Mesenchymal stem cell (in vitro differentiated cells and primary cell): ENCODE data around the gene CCDC80.
"Not testable (repeated sequence)": the region's sequence is repeated elsewhere in the genome, so short reads cannot be mapped to it uniquely, and the experiment has no call there.

Experiments
- DNase-seq: peaks from one replicate; pipeline ENCODE4 v3.0.0-alpha.2; 2013
- H2AFZ ChIP-seq: one replicate; pipeline ENCODE4 v1.6.1; 2013; ENCODE audit warnings: low read depth, mild to moderate bottlenecking, control low read depth, inconsistent platforms, low read length, moderate library complexity
- H2AK5ac ChIP-seq: 2 replicates; pipeline ENCODE4 v1.6.1; 2013; ENCODE audit warnings: low read length, moderate library complexity, mild to moderate bottlenecking, inconsistent platforms; ENCODE audit not compliant: severe bottlenecking
- H2BK120ac ChIP-seq: one replicate; pipeline ENCODE4 v1.6.1; 2013; ENCODE audit warnings: low read depth, mild to moderate bottlenecking, inconsistent platforms, low read length, moderate library complexity
- H2BK12ac ChIP-seq, 2 experiments: one replicate each; pipeline ENCODE4 v1.6.1; 2013; ENCODE audit warnings: inconsistent platforms in 2 of 2, low read length in 2 of 2, mild to moderate bottlenecking in 2 of 2, moderate library complexity in 2 of 2, control low read depth in 1 of 2
- H2BK15ac ChIP-seq: one replicate; pipeline ENCODE4 v1.6.1; 2013; ENCODE audit warnings: mild to moderate bottlenecking, low read depth, inconsistent platforms; ENCODE audit not compliant: poor library complexity, severe bottlenecking
- H2BK5ac ChIP-seq: 2 replicates; pipeline ENCODE4 v1.6.1; 2013; ENCODE audit warnings: low read depth, mild to moderate bottlenecking, low read length, control low read depth, inconsistent platforms; ENCODE audit not compliant: poor library complexity, severe bottlenecking
- H3K14ac ChIP-seq, 2 experiments: one replicate each; pipeline ENCODE4 v1.6.1; 2013; ENCODE audit warnings: inconsistent platforms in 2 of 2, low read length in 2 of 2, control low read depth in 1 of 2, mild to moderate bottlenecking in 1 of 2, moderate library complexity in 1 of 2
- H3K18ac ChIP-seq, 2 experiments: one replicate each; pipeline ENCODE4 v1.6.1; 2013; ENCODE audit warnings: inconsistent platforms in 2 of 2, low read length in 2 of 2, control low read depth in 1 of 2, low read depth in 1 of 2, mild to moderate bottlenecking in 1 of 2
- H3K23ac ChIP-seq, 2 experiments: one replicate each; pipeline ENCODE4 v1.6.1; 2013; ENCODE audit warnings: inconsistent platforms in 2 of 2, low read length in 2 of 2, mild to moderate bottlenecking in 2 of 2, moderate library complexity in 2 of 2, control low read depth in 1 of 2
- H3K27ac ChIP-seq: 2 replicates; pipeline ENCODE4 v1.5.1; 2013; ENCODE audit warnings: mild to moderate bottlenecking, moderate library complexity, low read length, control low read depth, inconsistent platforms; ENCODE audit not compliant: poor library complexity, severe bottlenecking
- H3K27me3 ChIP-seq, 2 experiments: 2 replicates each; pipeline versions ENCODE4 v1.6.1 to v1.7.0; 2013; ENCODE audit warnings: low read length in 2 of 2, mild to moderate bottlenecking in 2 of 2, moderate library complexity in 2 of 2, control low read depth in 1 of 2, inconsistent platforms in 1 of 2; ENCODE audit not compliant: control insufficient read depth in 1 of 2, insufficient read depth in 1 of 2
- H3K36me3 ChIP-seq, 2 experiments: 2 replicates each; pipeline versions ENCODE4 v1.6.1 to v1.7.0; 2013; ENCODE audit warnings: low read length in 2 of 2, control low read depth in 1 of 2, inconsistent platforms in 1 of 2, low read depth in 1 of 2, mild to moderate bottlenecking in 1 of 2; ENCODE audit not compliant: insufficient read depth in 2 of 2, control insufficient read depth in 1 of 2
- H3K4ac ChIP-seq, 2 experiments: one replicate each; pipeline ENCODE4 v1.6.1; 2013; ENCODE audit warnings: inconsistent platforms in 2 of 2, low read length in 2 of 2, mild to moderate bottlenecking in 2 of 2, moderate library complexity in 2 of 2, control low read depth in 1 of 2, low read depth in 1 of 2
- H3K4me1 ChIP-seq: 2 replicates; pipeline ENCODE4 v1.6.1; 2013; ENCODE audit warnings: low read depth, low read length, control low read depth; ENCODE audit not compliant: control insufficient read depth, insufficient read depth
- H3K4me2 ChIP-seq: 2 replicates; pipeline ENCODE4 v1.6.1; 2013; ENCODE audit warnings: low read length, mild to moderate bottlenecking, inconsistent platforms; ENCODE audit not compliant: poor library complexity, severe bottlenecking
- H3K4me3 ChIP-seq, 2 experiments: 2 replicates each; pipeline versions ENCODE4 v1.5.1 to v1.7.0; 2013; ENCODE audit warnings: low read length in 2 of 2, mild to moderate bottlenecking in 2 of 2, control low read depth in 1 of 2, low read depth in 1 of 2; ENCODE audit not compliant: insufficient read depth in 1 of 2
- H3K79me1 ChIP-seq: replicated peaks from 2 replicates; pipeline ENCODE4 v1.6.1; 2013; ENCODE audit warnings: mild to moderate bottlenecking, control low read depth, low read length, inconsistent platforms; ENCODE audit not compliant: poor library complexity, severe bottlenecking
- H3K9ac ChIP-seq: 2 replicates; pipeline ENCODE4 v1.7.0; 2013; ENCODE audit warnings: mild to moderate bottlenecking, low read length, moderate library complexity
- H3K9me3 ChIP-seq: 2 replicates; pipeline ENCODE4 v1.7.0; 2013; ENCODE audit warnings: mild to moderate bottlenecking, low read length; ENCODE audit not compliant: control insufficient read depth
- H4K8ac ChIP-seq: one replicate; pipeline ENCODE4 v1.6.1; 2013; ENCODE audit warnings: inconsistent platforms, mild to moderate bottlenecking, low read length, moderate library complexity
- H4K91ac ChIP-seq: one replicate; pipeline ENCODE4 v1.6.1; 2013; ENCODE audit warnings: mild to moderate bottlenecking, low read length, inconsistent platforms
- WGBS: methylation state at CpG from one replicate; pipeline ENCODE4 v1.1.7; 2013; ENCODE audit warnings: mixed read lengths; 5-methylcytosine and 5-hydroxymethylcytosine counted together

The CCDC80 gene

GRCh38 chr3:112671930-112672715 is 31.2 kb upstream of the CCDC80 start:
- Histone ChIP-seq H3K14ac (no peak overlapping the region), H3K27me3 (no peaks in the 10 kb centered on the region), H3K79me1 (no peaks in the 10 kb centered on the region), H3K18ac (no peak overlapping the region), H4K8ac (no peak overlapping the region), H3K9ac (peak overlapping the region; percentile 66), H3K27ac (peak overlapping the region; percentile 93), H3K9me3 (no peaks in the 10 kb centered on the region), H3K4me3 (no peak overlapping the region), H2BK15ac (no peak overlapping the region), H3K4me2 (no peak overlapping the region), H4K91ac (no peak overlapping the region), H3K4me1 (peaks cover 9% of the 10 kb centered on the region), H2BK5ac (no peak overlapping the region), H2BK12ac (no peak overlapping the region), H3K4ac (no peak overlapping the region), H2BK120ac (no peak overlapping the region), H2AFZ (no peak overlapping the region), H3K36me3 (no peaks in the 10 kb centered on the region), H2AK5ac (no peak overlapping the region), H3K23ac (no peak overlapping the region)
- peak; percentile 95 for DNase-seq
- WGBS: 39% methylated on average over 4 of the region's 4 CpGs

- H3K27me3 ChIP-seq: no peaks in the 10 kb centered on the region
- no peak overlapping the region for H4K91ac ChIP-seq
- no peak for DNase-seq
- no peak overlapping the region for H3K14ac ChIP-seq
- peak overlapping the region; percentile 67 for H2AK5ac ChIP-seq
- H3K4me1 ChIP-seq: peaks cover 8% of the 10 kb centered on the region
- 99% methylated on average over 4 of the region's 7 CpGs for whole genome bisulfite sequencing
- peak overlapping the region; percentile 93 for H3K27ac ChIP-seq
- H3K4ac ChIP-seq: peak overlapping the region in 1 of 2 experiments; percentile 2
- no peaks in the 10 kb centered on the region for H3K36me3 ChIP-seq
- H4K8ac ChIP-seq: no peak overlapping the region
- peak overlapping the region; percentile 6 to 69 for H2BK12ac ChIP-seq
- H3K4me3 ChIP-seq: no peak overlapping the region
- H2BK120ac ChIP-seq: no peak overlapping the region
- H3K9ac ChIP-seq: no peak overlapping the region
- H3K9me3 ChIP-seq: no peaks in the 10 kb centered on the region
- peak overlapping the region; percentile 15 for H2BK15ac ChIP-seq
- H3K79me1 ChIP-seq: no peaks in the 10 kb centered on the region
- no peak overlapping the region for H3K23ac ChIP-seq
- no peak overlapping the region for H3K4me2 ChIP-seq
- H3K18ac ChIP-seq: peak overlapping the region in 1 of 2 experiments; percentile 9
- no peak overlapping the region for H2AFZ ChIP-seq
- H2BK5ac ChIP-seq: no peak overlapping the region
Observed at GRCh38 chr3:112670824-112671223, 29.9 kb upstream of the CCDC80 start.

GRCh38 chr3:112667599-112667998 is 26.7 kb upstream of the CCDC80 start:
- Histone ChIP-seq H3K4ac (no peak overlapping the region), H3K4me1 (peaks cover 2% of the 10 kb centered on the region), H3K23ac (no peak overlapping the region), H2BK12ac (no peak overlapping the region), H3K14ac (no peak overlapping the region), H3K9ac (no peak overlapping the region), H2BK15ac (no peak overlapping the region), H2AK5ac (no peak overlapping the region), H3K4me3 (no peak overlapping the region), H3K18ac (no peak overlapping the region), H3K27me3 (no peaks in the 10 kb centered on the region), H2BK5ac (no peak overlapping the region), H3K79me1 (no peaks in the 10 kb centered on the region), H3K9me3 (no peaks in the 10 kb centered on the region), H3K36me3 (no peaks in the 10 kb centered on the region), H3K27ac (no peak overlapping the region), H4K8ac (no peak overlapping the region), H2AFZ (no peak overlapping the region), H2BK120ac (no peak overlapping the region), H4K91ac (no peak overlapping the region), H3K4me2 (no peak overlapping the region)
- DNase-seq: no peak
- WGBS: 80% methylated on average over 2 of the region's 4 CpGs

- H2BK15ac ChIP-seq, H3K23ac ChIP-seq, H3K4ac ChIP-seq, H3K9ac ChIP-seq, H3K18ac ChIP-seq, H3K4me1 ChIP-seq, H2AK5ac ChIP-seq, H3K36me3 ChIP-seq, H3K27me3 ChIP-seq, H4K91ac ChIP-seq, DNase-seq, H3K4me3 ChIP-seq, H3K27ac ChIP-seq, H3K4me2 ChIP-seq, H3K9me3 ChIP-seq, H2BK5ac ChIP-seq, H4K8ac ChIP-seq, H3K79me1 ChIP-seq, H2BK12ac ChIP-seq, H2AFZ ChIP-seq, H3K14ac ChIP-seq, H2BK120ac ChIP-seq: not testable (repeated sequence)
- 97% methylated on average over 9 of the region's 9 CpGs for WGBS
Observed at GRCh38 chr3:112665009-112665408, 24.1 kb upstream of the CCDC80 start.
